NCI-H187 treated with DMSO at 0.1 percent for 48 hours (cell line): ENCODE data around the gene RNF141.

ENCODE experiments used
- DNase-seq: peaks from one replicate; lab custom pipeline; 2025; lab: John Stamatoyannopoulos, UW

The RNF141 gene

GRCh38 chr11:10561043-10561818 lies 20.2 kb upstream of the RNF141 start:
- DNase-seq: no peak

DNA sequence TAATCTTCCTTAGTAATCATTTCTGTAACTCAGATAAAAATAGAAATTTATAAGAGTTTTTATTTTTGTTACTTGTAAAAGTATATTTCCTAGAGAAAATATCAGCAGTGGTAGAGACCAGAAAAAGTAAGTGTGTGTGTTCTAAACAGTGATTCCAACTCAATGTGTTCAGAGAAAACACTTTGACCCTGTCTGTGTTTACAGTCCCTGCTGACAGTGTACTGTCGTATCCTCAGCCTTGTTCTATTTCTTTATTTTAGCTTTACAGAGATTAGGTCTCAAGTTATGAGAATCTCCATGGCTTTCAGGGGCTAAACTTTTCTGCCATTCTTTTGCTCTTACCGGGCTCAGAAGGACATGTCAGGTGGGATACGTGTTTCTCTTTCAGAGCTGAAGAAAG lies 17.3 kb upstream of the RNF141 start:
- no peak for DNase-seq

GRCh38 chr11:10556590-10556989 lies 15.6 kb upstream of the RNF141 start:
- DNase-seq: no peak

- DNase-seq: no peak
These were observed 10.9 kb upstream of the RNF141 start for GRCh38 chr11:10551845-10552352.

DNA sequence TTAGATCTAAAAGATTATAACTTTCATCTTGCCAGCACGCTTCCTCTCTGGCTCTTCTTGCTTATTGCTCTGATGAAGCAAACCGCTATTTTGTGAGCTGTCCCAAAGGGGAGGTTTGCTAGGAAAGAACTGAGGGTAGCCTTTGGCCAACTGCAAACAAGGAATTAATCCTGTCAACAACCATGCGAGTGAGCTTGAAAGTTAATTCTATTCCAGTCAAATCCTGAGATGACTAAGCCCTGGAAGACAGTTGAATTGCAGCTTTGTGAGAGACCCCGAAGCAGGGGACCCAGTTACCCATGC lies 10.3 kb upstream of the RNF141 start:
- no peak for DNase-seq

DNA sequence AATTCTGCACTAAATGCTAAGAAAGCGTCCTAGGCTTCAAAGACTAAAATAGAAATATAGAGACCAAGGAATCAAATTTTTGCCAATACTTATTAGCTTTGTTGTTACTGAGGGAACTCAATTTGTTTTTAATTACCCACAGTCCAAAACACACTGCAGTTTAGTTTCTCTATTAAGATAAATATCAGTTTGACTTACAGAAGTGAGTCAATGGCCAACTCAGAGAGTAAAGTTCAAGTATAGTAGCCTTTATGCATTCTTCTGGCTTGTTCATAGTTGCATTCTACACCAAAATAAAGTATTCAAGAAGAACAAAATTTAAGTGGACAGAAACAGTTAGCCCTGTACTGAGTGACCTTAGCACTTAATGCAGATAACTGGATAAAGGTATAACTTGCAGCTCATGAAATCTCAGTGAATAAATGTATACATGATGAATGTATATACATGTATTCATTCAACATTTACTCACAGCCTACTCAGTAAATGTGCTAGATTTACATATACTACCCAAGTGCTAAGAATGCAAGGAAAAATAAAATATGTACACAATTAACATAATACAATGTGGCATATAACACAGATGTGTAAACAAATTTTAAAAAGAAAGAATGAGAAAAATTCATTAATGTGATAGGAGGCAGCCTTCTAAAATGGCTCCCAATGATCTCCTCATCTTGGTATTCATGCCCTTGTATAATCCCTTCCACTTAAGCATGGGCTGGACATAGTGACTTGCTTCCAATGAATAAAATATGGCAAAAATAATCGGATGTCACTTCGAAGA lies 9.7 kb upstream of the RNF141 start:
- DNase-seq: no peak

- no peak for DNase-seq
These were observed 3.8 kb upstream of the RNF141 start for GRCh38 chr11:10544491-10545465.

- DNase-seq: no peak
These were observed 2.8 kb upstream of the RNF141 start for GRCh38 chr11:10543782-10544181.

GRCh38 chr11:10542776-10543175 lies 1.8 kb upstream of the RNF141 start:
- DNase-seq: no peak

DNA sequence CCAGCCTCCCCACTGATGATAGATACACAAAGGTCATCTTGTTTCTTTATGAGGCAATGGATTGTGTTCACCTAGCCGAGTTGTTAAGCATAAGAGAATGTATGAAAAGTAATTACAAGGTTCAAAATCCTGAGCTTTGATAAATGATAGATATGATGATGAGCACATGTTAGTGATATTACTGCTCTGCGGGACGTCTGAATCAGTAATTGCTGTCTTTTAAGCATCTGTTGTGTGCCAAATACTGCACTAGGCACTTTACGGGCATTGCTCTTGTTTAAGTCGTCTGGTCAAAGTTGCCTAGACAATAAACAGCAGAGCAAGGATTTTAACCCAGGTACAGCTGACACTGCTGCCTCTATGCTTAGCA lies 559 bp upstream of the RNF141 start:
- DNase-seq: no peak

GRCh38 chr11:10540546-10540914 lies 457 bp downstream of the RNF141 start:
- DNase-seq: no peak

DNA sequence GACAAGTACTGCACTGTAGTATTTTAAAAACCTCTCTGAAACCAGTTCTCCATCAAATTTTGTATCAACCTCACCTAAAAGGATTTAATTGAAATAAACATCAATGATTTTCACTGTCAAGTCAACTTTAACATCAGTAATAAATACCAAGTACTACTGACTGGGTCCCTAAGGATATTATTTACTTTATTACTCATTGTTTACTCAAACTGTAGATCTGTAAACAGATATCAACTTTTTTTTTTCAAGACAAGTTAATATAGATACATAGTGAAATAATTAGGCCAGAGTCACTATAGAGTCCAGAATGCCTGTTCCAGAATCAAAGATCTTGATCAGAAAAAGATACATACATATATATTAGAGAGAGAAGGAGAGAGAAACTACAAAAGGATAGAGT lies 1.6 kb downstream of the RNF141 start:
- DNase-seq: no peak

DNA sequence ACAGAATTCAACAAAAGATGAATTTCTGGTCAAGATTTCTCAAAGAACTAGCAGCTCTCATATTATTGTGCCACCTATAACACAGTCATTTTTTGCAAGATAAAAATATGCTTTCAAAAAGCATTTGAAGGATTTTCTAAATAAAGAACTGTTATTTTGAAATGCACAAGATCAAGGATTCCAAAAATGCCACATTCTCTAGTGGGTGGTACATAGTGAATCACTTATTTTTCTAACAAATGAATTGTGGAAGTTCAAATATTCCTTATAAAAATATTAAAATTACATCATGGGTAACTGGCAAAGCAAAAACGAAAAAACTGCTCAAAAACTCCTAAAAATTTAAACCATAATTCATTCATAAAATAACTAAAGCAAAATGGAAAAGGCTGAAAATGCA lies 2.1 kb downstream of the RNF141 start:
- no peak for DNase-seq

DNA sequence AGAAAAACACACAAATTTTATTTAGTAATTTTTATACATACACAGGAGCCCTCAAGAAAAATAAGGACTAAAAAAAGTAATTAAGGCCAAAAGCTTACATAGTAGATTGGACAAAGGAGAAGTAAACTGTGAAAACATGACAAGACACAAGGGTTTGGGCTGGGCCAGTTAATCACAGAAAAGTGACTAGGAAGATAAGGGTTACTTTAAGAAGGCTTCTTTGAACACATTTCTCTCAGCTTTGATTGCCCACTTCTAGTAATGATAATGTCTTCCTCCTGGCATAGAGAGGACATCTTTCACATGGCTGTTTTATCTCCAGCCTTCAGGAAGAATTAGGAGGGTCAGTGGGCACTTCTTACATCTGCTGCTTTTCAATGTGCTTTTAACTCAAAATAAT lies 3.4 kb downstream of the RNF141 start:
- DNase-seq: no peak

DNA sequence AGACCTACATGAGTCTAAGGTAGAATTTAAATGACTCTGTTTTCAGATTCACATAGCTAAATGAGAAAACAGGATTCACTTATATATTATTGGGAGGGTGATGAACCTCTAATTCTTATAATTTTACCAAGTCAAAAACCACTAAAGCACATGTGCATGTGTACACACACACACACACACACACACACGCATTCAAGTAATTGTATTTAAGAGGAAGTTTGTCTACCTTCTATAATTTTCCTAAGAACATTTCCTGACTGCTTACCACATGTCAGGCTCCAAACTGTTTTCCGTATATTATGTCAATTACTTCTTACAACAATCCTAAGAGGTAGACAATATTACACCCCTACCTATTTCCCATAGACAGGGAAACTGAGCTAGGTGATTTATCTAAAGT lies 6.7 kb downstream of the RNF141 start:
- no peak for DNase-seq

DNA sequence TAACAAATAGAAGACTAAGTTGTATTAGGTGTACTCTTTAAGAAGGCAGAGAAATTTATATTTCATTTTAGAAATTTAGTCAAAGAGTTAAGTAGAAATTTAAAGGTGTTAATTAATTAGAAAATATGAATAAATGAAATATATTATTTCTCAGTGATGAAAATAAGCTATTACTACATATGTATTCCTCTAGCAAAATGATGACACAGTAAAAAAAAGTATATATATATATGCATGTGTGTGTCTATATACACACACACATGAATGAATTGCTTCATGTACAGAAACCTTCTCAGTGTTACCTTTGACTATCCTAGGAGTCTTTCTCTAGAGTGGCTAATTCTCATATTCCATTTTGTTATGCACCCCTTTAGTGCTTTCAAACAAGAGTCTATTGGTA lies 7.7 kb downstream of the RNF141 start:
- DNase-seq: no peak

- no peak for DNase-seq
These were observed 8.5 kb downstream of the RNF141 start for GRCh38 chr11:10532526-10532925.

- DNase-seq: no peak
These were observed 11.7 kb downstream of the RNF141 start for GRCh38 chr11:10529279-10529678.

GRCh38 chr11:10528121-10528520 lies 12.9 kb downstream of the RNF141 start:
- DNase-seq: no peak

- DNase-seq: no peak
These were observed 13.7 kb downstream of the RNF141 start for GRCh38 chr11:10526974-10527918.

- no peak for DNase-seq
These were observed 16.5 kb downstream of the RNF141 start for GRCh38 chr11:10524471-10524870.
